BLaER1 treated with 17β-estradiol and CSF1 and Interleukin-3, amounts not matched to agents 10 nM and 100 nM (cell line): ENCODE measurements around the gene GYG1.

Experiments used
- H3K27ac ChIP-seq, 11 experiments: shearing (Covaris generic); formaldehyde crosslinking; 2 replicates each; pipeline ENCODE4 v1.8.1; 2022
- H3K27me3 ChIP-seq, 11 experiments: shearing (Covaris generic); formaldehyde crosslinking; 2 replicates each; pipeline ENCODE4 v1.8.1; 2022
- H3K36me3 ChIP-seq, 11 experiments: shearing (Covaris generic); formaldehyde crosslinking; 2 replicates each; pipeline ENCODE4 v1.8.1; 2022
- H3K4me1 ChIP-seq, 10 experiments: shearing (Covaris generic); formaldehyde crosslinking; 2 replicates each; pipeline ENCODE4 v1.8.1; 2022
- H3K4me2 ChIP-seq, 11 experiments: shearing (Covaris generic); formaldehyde crosslinking; 2 replicates each; pipeline ENCODE4 v1.8.1; 2022
- H3K4me3 ChIP-seq, 10 experiments: shearing (Covaris generic); formaldehyde crosslinking; 2 replicates each; pipeline ENCODE4 v1.8.1; 2022
- H3K9ac ChIP-seq, 11 experiments: shearing (Covaris generic); formaldehyde crosslinking; 2 replicates each; pipeline ENCODE4 v1.8.1; 2022
- H3K9me3 ChIP-seq, 11 experiments: shearing (Covaris generic); formaldehyde crosslinking; replicated peaks in 1 of 11; 2 replicates each; pipeline ENCODE4 v1.8.1; 2022
- H4K20me1 ChIP-seq, 11 experiments: shearing (Covaris generic); formaldehyde crosslinking; 2 replicates each; pipeline ENCODE4 v1.8.1; 2022
- Cebpa-rat ChIP-seq, 11 experiments: shearing (Covaris generic); IDR thresholded peaks; 2 replicates each; pipeline ENCODE4 v1.8.1; 2022

Gene GYG1

DNA sequence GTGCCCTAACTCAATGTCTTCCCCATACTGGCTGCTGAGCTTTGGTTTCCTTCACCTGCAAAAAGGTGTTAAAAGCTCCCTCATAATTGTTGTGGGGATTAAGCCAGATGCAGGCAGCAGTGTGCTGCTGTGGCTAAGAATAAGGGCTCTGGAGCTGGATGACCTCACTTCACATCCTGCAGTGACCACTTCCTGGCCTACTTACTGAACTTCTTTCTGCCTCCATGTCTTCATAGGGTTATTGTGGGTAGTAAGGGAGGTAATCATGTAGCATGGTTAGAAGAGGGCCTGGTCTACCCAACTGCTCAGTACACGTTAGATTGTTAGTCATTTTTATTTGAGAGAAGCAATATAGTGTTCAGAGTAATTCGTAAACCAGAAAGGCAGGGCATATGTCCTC, 18.4 kb downstream of the GYG1 start:
- H3K4me2 ChIP-seq: peak overlapping the region in 10 of 11 experiments; percentile 7 to 64 (median 52); a peak in 15 of 22 replicates

DNA sequence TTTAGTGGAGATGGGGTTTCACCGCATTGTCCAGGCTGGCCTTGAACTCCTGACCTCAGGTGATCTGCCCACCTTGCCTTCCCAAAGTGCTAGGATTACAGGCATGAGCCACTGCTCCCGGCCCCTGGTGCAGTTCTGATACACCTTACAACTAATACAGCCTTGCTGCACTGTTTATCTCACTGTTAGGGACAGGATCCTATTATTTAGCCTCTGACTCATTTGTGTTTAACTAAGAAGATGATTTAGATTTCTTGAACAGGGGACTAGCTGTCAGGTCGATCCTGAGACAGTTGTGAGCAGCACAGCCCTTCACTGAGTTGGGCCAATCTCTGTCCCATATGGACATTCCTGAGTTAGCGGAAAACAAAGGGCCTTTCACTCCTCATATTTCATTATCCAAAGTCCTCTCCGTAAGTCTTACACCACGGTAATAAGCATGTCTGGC, 19.2 kb downstream of the GYG1 start:
- no peak for TF ChIP-seq Cebpa-rat (IDR thresholded peaks at IDR 0.05)
- Histone ChIP-seq H3K27me3 (no peaks in the 10 kb centered on the region), H3K4me2 (no peak overlapping the region), H3K27ac (no peak overlapping the region), H3K9ac (no peak overlapping the region), H3K4me1 (peaks cover 0 to 11% (median 9%) of the 10 kb centered on the region in 10 experiments; a peak in 17 of 20 replicates), H3K4me3 (no peak overlapping the region), H4K20me1 (peaks cover 0 to 10% (median 0%) of the 10 kb centered on the region in 11 experiments; a peak in 4 of 22 replicates), H3K36me3 (peaks cover 74 to 100% (median 91%) of the 10 kb centered on the region in 11 experiments), H3K9me3 (no peaks in the 10 kb centered on the region)

More for the DNA sequence above, 18.4 kb downstream of the GYG1 start:
- Histone ChIP-seq H3K4me1 (peaks cover 0 to 14% (median 12%) of the 10 kb centered on the region in 10 experiments; a peak in 18 of 20 replicates), H4K20me1 (peaks cover 0 to 7% (median 0%) of the 10 kb centered on the region in 11 experiments; a peak in 8 of 22 replicates), H3K27ac (peak overlapping the region in 2 of 11 experiments; percentile 0 to 35; a peak in 2 of 22 replicates), H3K4me3 (no peak overlapping the region), H3K27me3 (no peaks in the 10 kb centered on the region), H3K9ac (no peak overlapping the region), H3K9me3 (no peaks in the 10 kb centered on the region), H3K36me3 (peaks cover 69 to 96% (median 84%) of the 10 kb centered on the region in 11 experiments)
- no peak for TF ChIP-seq Cebpa-rat (IDR thresholded peaks at IDR 0.05)

DNA sequence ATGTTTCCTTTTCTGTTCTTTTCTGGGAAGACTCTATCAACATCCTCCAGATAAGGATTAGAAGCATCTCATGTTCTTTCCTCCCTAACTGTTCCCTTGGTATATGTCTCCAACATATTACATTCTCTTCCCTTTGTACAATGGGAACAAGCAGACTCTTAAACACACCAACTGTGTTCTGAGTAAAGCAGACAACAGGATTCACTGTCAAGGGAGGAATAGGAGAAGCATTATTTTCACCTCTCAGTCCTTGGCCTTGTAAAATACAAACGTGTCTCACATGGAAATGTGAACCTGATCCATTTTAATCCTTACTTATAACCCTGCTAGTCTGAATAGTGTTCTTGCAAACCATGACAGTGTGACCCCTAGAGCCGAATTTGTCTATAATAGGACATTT, 19.6 kb downstream of the GYG1 start:
- no peak overlapping the region for H3K4me2 ChIP-seq

DNA sequence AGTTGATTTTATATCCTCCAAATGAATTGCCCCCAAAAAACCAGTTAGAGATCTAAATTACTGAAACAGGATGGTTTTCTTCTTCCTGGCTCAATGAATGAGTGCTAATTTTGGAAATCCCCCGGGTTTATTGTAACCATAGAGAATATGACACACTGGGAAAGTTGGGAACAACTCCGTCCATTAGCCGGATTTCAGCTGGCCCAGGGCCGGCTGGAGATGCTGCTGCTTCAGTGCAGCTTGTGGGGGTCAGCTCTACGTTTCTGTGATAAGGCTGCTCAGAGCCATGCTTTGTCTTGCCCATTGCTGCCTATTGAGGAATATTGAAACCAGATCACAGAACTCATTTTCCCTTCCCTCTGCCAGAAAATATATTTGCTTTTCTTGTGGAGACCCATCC, 20.3 kb downstream of the GYG1 start:
- TF ChIP-seq Cebpa-rat (IDR thresholded peaks at IDR 0.05): no peak
- Histone ChIP-seq H4K20me1 (peaks cover 0 to 19% (median 4%) of the 10 kb centered on the region in 11 experiments; a peak in 8 of 22 replicates), H3K27ac (no peak overlapping the region), H3K9ac (no peak overlapping the region), H3K27me3 (no peaks in the 10 kb centered on the region), H3K36me3 (peaks cover 78 to 100% (median 94%) of the 10 kb centered on the region in 11 experiments), H3K4me1 (peaks cover 0 to 11% (median 9%) of the 10 kb centered on the region in 10 experiments; a peak in 17 of 20 replicates), H3K9me3 (no peaks in the 10 kb centered on the region), H3K4me2 (no peak overlapping the region), H3K4me3 (no peak overlapping the region)

More for the DNA sequence above, 19.6 kb downstream of the GYG1 start:
- Histone ChIP-seq H4K20me1 (peaks cover 0 to 13% (median 0%) of the 10 kb centered on the region in 11 experiments; a peak in 4 of 22 replicates), H3K4me3 (no peak overlapping the region), H3K36me3 (peaks cover 78 to 100% (median 93%) of the 10 kb centered on the region in 11 experiments), H3K9ac (no peak overlapping the region), H3K27ac (no peak overlapping the region), H3K9me3 (no peaks in the 10 kb centered on the region), H3K4me1 (peaks cover 0 to 11% (median 9%) of the 10 kb centered on the region in 10 experiments; a peak in 17 of 20 replicates), H3K27me3 (no peaks in the 10 kb centered on the region)
- no peak for TF ChIP-seq Cebpa-rat (IDR thresholded peaks at IDR 0.05)

DNA sequence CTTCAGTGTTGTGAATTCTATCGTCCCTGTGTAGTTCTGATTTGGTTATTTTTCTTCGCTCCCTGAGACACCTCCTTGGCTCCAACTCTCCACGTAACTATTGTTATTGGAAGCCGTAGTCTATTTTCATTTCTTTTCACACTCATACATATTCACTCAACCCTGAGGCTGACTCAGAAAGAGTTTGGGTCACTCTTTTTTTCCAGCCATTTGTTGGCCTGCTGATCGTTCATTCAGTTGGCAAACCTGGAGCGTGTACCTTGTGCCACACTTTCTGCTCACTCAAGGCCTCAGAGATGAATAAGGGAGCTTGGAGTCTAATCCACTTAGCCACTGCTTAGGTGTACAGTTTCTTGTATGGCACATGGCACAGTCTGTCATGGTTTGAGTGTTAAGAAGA, 22.4 kb downstream of the GYG1 start:
- peaks cover 0 to 26% (median 9%) of the 10 kb centered on the region in 11 experiments; a peak in 10 of 22 replicates for H4K20me1 ChIP-seq
- no peak overlapping the region for H3K4me2 ChIP-seq
- H3K4me1 ChIP-seq: peaks cover 0 to 11% (median 9%) of the 10 kb centered on the region in 10 experiments; a peak in 17 of 20 replicates
- H3K27me3 ChIP-seq: no peaks in the 10 kb centered on the region
- H3K36me3 ChIP-seq: peaks cover 72 to 100% (median 90%) of the 10 kb centered on the region in 11 experiments
- no peak for TF ChIP-seq Cebpa-rat (IDR thresholded peaks at IDR 0.05)
- H3K27ac ChIP-seq: no peak overlapping the region
- no peaks in the 10 kb centered on the region for H3K9me3 ChIP-seq
- H3K4me3 ChIP-seq: no peak overlapping the region
- no peak overlapping the region for H3K9ac ChIP-seq

DNA sequence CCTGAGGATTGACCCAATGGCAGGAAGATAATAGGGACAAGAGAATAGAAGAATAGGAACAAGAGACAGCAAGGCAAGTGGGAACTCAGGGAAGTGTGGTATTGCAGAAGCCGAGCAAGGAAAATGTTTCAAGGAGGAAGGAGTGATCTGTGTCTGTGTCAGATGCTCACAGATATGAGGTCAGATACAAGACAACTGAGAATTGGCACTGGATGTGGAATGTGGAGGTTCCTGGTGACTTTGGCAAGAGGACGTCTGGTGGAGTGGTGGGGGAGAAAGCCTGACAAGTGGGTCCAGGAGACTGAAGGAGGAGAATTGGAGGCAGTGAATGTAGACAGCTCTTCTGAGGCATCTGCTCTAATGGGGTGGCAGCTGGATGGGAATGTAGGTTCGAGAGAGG, 24.1 kb downstream of the GYG1 start:
- Histone ChIP-seq H3K9me3 (no peaks in the 10 kb centered on the region), H3K36me3 (peaks cover 69 to 100% (median 89%) of the 10 kb centered on the region in 11 experiments), H3K9ac (no peak overlapping the region), H3K4me2 (no peak overlapping the region), H4K20me1 (peaks cover 2 to 43% (median 14%) of the 10 kb centered on the region in 11 experiments; a peak in 12 of 22 replicates), H3K27me3 (no peaks in the 10 kb centered on the region), H3K4me3 (no peak overlapping the region), H3K27ac (no peak overlapping the region), H3K4me1 (no peaks in the 10 kb centered on the region)
- no peak for TF ChIP-seq Cebpa-rat (IDR thresholded peaks at IDR 0.05)

DNA sequence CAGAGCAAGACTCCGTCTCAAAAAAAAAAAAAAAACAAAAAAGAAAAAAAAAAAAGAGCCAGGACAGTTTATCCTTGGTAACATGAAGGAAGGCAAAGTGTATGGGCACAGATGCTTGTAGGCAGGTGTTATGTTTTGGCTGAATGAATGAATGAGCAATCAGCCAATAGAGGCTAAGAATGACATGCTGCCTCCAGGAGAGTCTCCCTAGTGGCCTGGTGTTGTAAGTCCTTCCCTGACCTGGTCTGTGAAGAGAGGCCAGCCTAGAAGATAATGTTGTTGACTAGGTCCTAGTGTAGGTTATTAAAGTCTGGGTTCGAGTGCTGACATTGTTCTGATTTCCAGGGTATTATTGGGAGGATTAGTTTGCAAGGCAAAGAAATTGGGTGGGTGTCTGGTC, 24.9 kb downstream of the GYG1 start:
- no peak for TF ChIP-seq Cebpa-rat (IDR thresholded peaks at IDR 0.05)
- Histone ChIP-seq H3K4me1 (no peaks in the 10 kb centered on the region), H3K9me3 (no peaks in the 10 kb centered on the region), H3K36me3 (peaks cover 65 to 100% (median 89%) of the 10 kb centered on the region in 11 experiments), H3K27me3 (no peaks in the 10 kb centered on the region), H3K27ac (no peak overlapping the region), H3K4me3 (no peak overlapping the region), H4K20me1 (peaks cover 5 to 48% (median 14%) of the 10 kb centered on the region in 11 experiments; a peak in 12 of 22 replicates), H3K9ac (no peak overlapping the region), H3K4me2 (no peak overlapping the region)

DNA sequence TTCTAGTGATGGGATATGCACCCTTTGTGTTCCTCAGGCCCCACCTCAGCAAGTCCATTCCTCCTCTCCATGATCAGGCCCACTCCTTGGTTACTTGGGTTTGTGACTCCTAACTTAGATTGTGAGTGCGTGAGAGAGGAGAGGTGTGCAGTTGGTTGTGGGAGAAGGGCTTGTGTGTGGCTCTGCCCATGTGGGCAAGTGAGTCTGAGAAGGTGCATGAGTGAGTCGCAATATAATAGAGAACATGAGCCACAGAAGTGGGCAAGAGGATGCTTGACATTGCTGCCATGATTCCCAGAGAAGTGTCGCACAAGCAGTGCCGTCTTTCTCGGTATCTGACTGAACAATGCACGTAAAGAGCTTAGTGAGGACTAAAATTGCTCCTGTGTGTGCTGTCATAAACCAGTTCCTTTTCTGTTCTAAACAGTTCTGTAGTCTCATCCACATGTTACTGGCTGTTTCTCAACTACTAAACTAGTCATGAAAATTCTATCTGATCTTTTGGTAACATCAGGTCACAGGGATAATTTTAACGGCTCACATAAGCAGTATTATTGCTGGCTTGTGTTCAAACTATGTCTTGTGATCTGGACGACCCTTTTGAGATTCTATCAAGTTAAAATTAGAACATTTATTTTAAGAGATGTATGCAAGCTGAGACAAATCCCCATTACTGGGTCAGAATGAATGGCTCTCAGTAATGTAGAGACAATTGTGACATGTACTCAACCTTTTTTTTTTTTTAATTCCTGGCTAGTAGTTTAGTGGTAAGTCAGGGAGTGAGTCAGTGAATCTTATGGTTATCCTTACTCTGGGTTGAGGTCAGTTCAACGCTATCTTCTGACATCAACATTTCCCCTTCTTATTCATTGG, 25.6 kb downstream of the GYG1 start:
- no peak overlapping the region for H3K4me3 ChIP-seq
- no peak overlapping the region for H3K9ac ChIP-seq
- H3K27me3 ChIP-seq: no peaks in the 10 kb centered on the region
- H3K36me3 ChIP-seq: peaks cover 64 to 100% (median 88%) of the 10 kb centered on the region in 11 experiments
- H3K4me1 ChIP-seq: no peaks in the 10 kb centered on the region
- H3K27ac ChIP-seq: no peak overlapping the region
- H4K20me1 ChIP-seq: peaks cover 5 to 44% (median 14%) of the 10 kb centered on the region in 11 experiments; a peak in 12 of 22 replicates
- no peaks in the 10 kb centered on the region for H3K9me3 ChIP-seq
- no peak for TF ChIP-seq Cebpa-rat (IDR thresholded peaks at IDR 0.05)
- H3K4me2 ChIP-seq: no peak overlapping the region

DNA sequence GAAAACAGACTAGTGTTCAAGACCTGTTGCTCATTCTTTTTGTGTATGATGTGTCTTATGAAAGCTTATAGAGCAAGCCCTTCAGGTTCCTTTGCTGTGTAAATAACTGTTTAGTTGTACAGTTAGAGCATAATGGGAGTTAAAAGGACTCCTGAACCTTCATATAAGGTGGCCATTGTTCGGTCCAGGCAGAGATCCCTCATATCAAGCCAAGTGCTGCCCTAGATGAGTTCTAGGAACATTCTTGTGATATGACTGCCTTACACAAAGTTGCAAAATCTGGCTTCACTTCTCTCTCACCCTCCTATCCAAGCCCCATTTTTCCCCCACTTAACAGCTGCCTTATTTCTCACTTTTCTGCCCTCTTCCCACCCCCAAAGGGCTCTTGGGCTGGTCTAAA, 26.9 kb downstream of the GYG1 start:
- H3K9me3 ChIP-seq: peaks cover 0 to 4% (median 0%) of the 10 kb centered on the region in 11 experiments; a peak in 3 of 22 replicates
- H3K9ac ChIP-seq: no peak overlapping the region
- H3K4me2 ChIP-seq: no peak overlapping the region
- peaks cover 5 to 44% (median 14%) of the 10 kb centered on the region in 11 experiments; a peak in 12 of 22 replicates for H4K20me1 ChIP-seq
- TF ChIP-seq Cebpa-rat (IDR thresholded peaks at IDR 0.05): no peak
- H3K27ac ChIP-seq: no peak overlapping the region
- H3K27me3 ChIP-seq: no peaks in the 10 kb centered on the region
- no peaks in the 10 kb centered on the region for H3K4me1 ChIP-seq
- H3K36me3 ChIP-seq: peaks cover 64 to 100% (median 85%) of the 10 kb centered on the region in 11 experiments
- no peak overlapping the region for H3K4me3 ChIP-seq
